ENCODE results near the gene MTCL1.

DNA sequence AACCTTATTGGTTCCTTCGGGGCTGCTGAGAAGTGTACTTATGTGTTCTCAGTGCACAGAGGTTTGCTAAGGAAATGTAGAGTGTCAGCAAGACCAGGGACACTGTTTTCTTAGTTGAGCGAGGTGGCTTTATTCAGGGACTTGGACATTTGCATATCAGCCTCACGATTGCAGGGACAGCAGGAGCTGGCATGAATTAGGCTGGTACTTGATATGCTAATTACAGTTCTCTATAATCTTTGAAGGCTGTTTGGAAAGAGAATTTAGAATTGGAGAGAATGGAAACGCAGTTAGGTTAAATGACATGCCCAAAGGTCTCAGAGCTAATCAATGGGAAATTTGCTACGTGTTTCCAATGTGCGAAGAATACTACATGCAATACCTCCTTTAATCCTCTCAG is 18.7 kb upstream of the MTCL1 start:
- TF ChIP-seq, protein P1, sequence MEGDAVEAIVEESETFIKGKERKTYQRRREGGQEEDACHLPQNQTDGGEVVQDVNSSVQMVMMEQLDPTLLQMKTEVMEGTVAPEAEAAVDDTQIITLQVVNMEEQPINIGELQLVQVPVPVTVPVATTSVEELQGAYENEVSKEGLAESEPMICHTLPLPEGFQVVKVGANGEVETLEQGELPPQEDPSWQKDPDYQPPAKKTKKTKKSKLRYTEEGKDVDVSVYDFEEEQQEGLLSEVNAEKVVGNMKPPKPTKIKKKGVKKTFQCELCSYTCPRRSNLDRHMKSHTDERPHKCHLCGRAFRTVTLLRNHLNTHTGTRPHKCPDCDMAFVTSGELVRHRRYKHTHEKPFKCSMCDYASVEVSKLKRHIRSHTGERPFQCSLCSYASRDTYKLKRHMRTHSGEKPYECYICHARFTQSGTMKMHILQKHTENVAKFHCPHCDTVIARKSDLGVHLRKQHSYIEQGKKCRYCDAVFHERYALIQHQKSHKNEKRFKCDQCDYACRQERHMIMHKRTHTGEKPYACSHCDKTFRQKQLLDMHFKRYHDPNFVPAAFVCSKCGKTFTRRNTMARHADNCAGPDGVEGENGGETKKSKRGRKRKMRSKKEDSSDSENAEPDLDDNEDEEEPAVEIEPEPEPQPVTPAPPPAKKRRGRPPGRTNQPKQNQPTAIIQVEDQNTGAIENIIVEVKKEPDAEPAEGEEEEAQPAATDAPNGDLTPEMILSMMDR (IDR thresholded peaks at IDR 0.05) = no peak
- TF ChIP-seq POLR2AphosphoS5 (IDR thresholded peaks at IDR 0.05; ENCODE audit: low read depth, low read length) = no peak
